ENCODE measurements around the gene PSME2.
A peak's percentile ranks its signal among the peaks of the same experiment; 100 is the strongest.

The PSME2 gene

DNA sequence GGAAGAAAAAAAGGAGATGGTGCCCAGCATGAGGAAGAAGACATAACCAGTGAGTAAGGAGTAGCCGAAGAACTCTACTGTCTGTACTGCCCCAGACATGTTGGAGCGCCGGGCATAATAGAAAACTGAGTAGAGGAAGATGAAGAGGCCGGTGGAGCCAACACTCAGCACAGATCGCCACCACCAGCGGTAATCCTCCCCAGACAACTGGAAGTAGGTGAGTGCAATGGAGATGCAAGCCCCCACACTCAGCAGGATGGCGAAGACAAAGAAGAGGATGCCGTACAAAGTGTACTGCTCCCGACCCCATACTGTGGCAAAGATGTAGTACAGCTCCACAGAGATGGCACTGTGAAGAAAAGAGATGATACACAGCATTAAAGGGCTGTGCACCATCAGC, 43.0 kb upstream of the PSME2 start:
- TF ChIP-seq, protein P1, sequence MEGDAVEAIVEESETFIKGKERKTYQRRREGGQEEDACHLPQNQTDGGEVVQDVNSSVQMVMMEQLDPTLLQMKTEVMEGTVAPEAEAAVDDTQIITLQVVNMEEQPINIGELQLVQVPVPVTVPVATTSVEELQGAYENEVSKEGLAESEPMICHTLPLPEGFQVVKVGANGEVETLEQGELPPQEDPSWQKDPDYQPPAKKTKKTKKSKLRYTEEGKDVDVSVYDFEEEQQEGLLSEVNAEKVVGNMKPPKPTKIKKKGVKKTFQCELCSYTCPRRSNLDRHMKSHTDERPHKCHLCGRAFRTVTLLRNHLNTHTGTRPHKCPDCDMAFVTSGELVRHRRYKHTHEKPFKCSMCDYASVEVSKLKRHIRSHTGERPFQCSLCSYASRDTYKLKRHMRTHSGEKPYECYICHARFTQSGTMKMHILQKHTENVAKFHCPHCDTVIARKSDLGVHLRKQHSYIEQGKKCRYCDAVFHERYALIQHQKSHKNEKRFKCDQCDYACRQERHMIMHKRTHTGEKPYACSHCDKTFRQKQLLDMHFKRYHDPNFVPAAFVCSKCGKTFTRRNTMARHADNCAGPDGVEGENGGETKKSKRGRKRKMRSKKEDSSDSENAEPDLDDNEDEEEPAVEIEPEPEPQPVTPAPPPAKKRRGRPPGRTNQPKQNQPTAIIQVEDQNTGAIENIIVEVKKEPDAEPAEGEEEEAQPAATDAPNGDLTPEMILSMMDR (IDR thresholded peaks at IDR 0.05; ENCODE audit: low read depth, low read length): no peak
- H3K4me3 ChIP-seq (ENCODE audit: low read depth, low read length): no peak overlapping the region

GRCh38 chr14:24189059-24189375, 42.6 kb upstream of the PSME2 start:
- TF ChIP-seq, protein P1 (IDR thresholded peaks at IDR 0.05; ENCODE audit: low read depth, low read length): no peak
- no peak overlapping the region; the same call in 1 of the 2 replicates for H3K4me3 ChIP-seq (ENCODE audit: low read depth, low read length)

GRCh38 chr14:24188251-24189058, 42.0 kb upstream of the PSME2 start, which contains the start of gene IPO4:
IPO4 (minus strand) TSS chr14:24188816; CDS start chr14:24188787, 29 bp downstream.
- H3K4me3 ChIP-seq (ENCODE audit: low read depth, low read length): peak within 1 kb of the TSS; percentile 78
- TF ChIP-seq, protein P1 (IDR thresholded peaks at IDR 0.05; ENCODE audit: low read depth, low read length): no peak

DNA sequence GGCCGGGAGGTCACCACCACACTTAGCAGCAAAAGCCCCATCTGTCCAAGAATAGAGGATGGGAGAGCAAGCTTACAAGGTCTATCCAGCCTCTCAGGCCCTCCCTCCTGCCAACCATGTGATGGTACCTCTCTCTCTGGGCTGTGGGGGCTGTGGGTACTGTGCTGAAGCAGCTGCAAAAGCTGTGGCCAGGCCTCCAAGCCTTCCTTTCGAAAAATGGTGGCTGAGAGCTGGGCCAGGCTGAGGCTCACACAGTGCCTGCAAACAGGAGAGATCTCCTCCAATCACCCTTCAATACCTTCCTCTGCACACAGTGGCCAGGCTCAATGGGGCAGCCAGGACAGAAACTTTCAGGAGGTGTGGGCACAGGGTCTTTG, 41.1 kb upstream of the PSME2 start:
- peak overlapping the region; percentile 78 for H3K4me3 ChIP-seq (ENCODE audit: low read depth, low read length)
- TF ChIP-seq, protein P1 (IDR thresholded peaks at IDR 0.05; ENCODE audit: low read depth, low read length): no peak

GRCh38 chr14:24186831-24187538, 40.6 kb upstream of the PSME2 start:
- TF ChIP-seq, protein P1 (IDR thresholded peaks at IDR 0.05; ENCODE audit: low read depth, low read length): no peak

GRCh38 chr14:24185741-24186140, 39.3 kb upstream of the PSME2 start:
- TF ChIP-seq, protein P1 (IDR thresholded peaks at IDR 0.05; ENCODE audit: low read depth, low read length): no peak

More at GRCh38 chr14:24186831-24187538, 40.6 kb upstream of the PSME2 start:
- H3K4me3 ChIP-seq (ENCODE audit: low read depth, low read length): no peak overlapping the region

DNA sequence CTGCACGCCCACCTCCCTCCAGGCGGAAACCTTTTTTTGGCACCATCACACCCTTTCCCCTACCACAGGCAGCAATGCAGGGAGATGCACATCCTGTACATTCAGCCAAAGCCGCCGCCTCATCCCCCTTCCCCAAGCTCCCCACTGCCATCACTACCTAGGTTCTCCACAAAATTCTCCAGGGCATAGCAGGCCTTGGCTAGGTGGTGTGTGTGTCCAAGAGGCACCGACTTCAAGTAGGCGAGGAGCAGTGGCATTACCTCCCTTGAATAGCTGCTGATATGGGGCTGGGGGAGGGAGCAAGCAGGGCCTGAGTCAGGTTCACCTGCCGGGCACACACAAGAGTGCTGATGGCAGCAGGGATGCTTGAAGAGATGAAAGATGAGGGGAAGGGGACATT, 38.6 kb upstream of the PSME2 start:
- TF ChIP-seq, protein P1 (IDR thresholded peaks at IDR 0.05; ENCODE audit: low read depth, low read length): no peak
- H3K4me3 ChIP-seq (ENCODE audit: low read depth, low read length): no peak overlapping the region

More at GRCh38 chr14:24185741-24186140, 39.3 kb upstream of the PSME2 start:
- no peak overlapping the region for H3K4me3 ChIP-seq (ENCODE audit: low read depth, low read length)

Data from WI38 (cell line).